T-helper 1 cell treated with Interleukin-12 subunit alpha and Interleukin-12 subunit beta and Interleukin-4 antibody, amounts not matched to agents 30 μg/mL and 1 μg/mL, for 36 hours (primary cell): Measurements from ENCODE around the gene RALGAPA1.
"Not testable (repeated sequence)": the region's sequence is repeated elsewhere in the genome, so short reads cannot be mapped to it uniquely, and the experiment has no call there.

Experiments
- H3K27ac Mint-ChIP-seq: one replicate; pipeline ENCODE4 v1.8.0; 2021; ENCODE audit warnings: mild to moderate bottlenecking, mixed read lengths
- H3K27me3 Mint-ChIP-seq: one replicate; pipeline ENCODE4 v1.8.0; 2021; ENCODE audit warnings: low read depth, mixed read lengths
- H3K36me3 Mint-ChIP-seq: one replicate; pipeline ENCODE4 v1.8.0; 2021; ENCODE audit warnings: low read depth, mixed read lengths
- H3K4me1 Mint-ChIP-seq: one replicate; pipeline ENCODE4 v1.8.0; 2021; ENCODE audit warnings: low read depth, mixed read lengths
- H3K4me3 Mint-ChIP-seq: one replicate; pipeline ENCODE4 v1.8.0; 2021; ENCODE audit warnings: mild to moderate bottlenecking, moderate library complexity, mixed read lengths
- H3K9me3 Mint-ChIP-seq: one replicate; pipeline ENCODE4 v1.8.0; 2021; ENCODE audit warnings: mixed read lengths

Gene RALGAPA1

GRCh38 chr14:35621996-35622395 lies 187.1 kb downstream of the RALGAPA1 start:
- H3K27ac Mint-ChIP-seq, H3K27me3 Mint-ChIP-seq, H3K4me1 Mint-ChIP-seq, H3K4me3 Mint-ChIP-seq: not testable (repeated sequence)
- H3K9me3 Mint-ChIP-seq, result peaks cover 16% of the 10 kb centered on the region
- H3K36me3 Mint-ChIP-seq, result peaks cover 39% of the 10 kb centered on the region

- H3K4me3 Mint-ChIP-seq, H3K27ac Mint-ChIP-seq, H3K27me3 Mint-ChIP-seq, H3K4me1 Mint-ChIP-seq: not testable (repeated sequence)
- peaks cover 43% of the 10 kb centered on the region for H3K36me3 Mint-ChIP-seq
- peaks cover 16% of the 10 kb centered on the region for H3K9me3 Mint-ChIP-seq
Observed at GRCh38 chr14:35619998-35620397, 189.1 kb downstream of the RALGAPA1 start.

GRCh38 chr14:35619461-35619860 lies 189.6 kb downstream of the RALGAPA1 start:
- H3K27ac Mint-ChIP-seq, H3K4me3 Mint-ChIP-seq, H3K4me1 Mint-ChIP-seq, H3K27me3 Mint-ChIP-seq: not testable (repeated sequence)
- Mint-ChIP-seq H3K36me3 (peaks cover 39% of the 10 kb centered on the region), H3K9me3 (peaks cover 16% of the 10 kb centered on the region)

GRCh38 chr14:35617500-35617899 lies 191.6 kb downstream of the RALGAPA1 start:
- H3K27me3 Mint-ChIP-seq, result no peaks in the 10 kb centered on the region
- H3K4me3 Mint-ChIP-seq, result no peak overlapping the region
- peaks cover 16% of the 10 kb centered on the region for H3K9me3 Mint-ChIP-seq
- H3K36me3 Mint-ChIP-seq, result peaks cover 33% of the 10 kb centered on the region
- no peaks in the 10 kb centered on the region for H3K4me1 Mint-ChIP-seq
- H3K27ac Mint-ChIP-seq, result no peak overlapping the region

- Mint-ChIP-seq H3K27me3 (no peaks in the 10 kb centered on the region), H3K4me3 (no peak overlapping the region), H3K27ac (no peak overlapping the region), H3K4me1 (no peaks in the 10 kb centered on the region), H3K36me3 (peaks cover 46% of the 10 kb centered on the region), H3K9me3 (peaks cover 11% of the 10 kb centered on the region)
Observed at GRCh38 chr14:35607380-35607779, 201.7 kb downstream of the RALGAPA1 start.

GRCh38 chr14:35600253-35600652 lies 208.8 kb downstream of the RALGAPA1 start:
- no peaks in the 10 kb centered on the region for H3K27me3 Mint-ChIP-seq
- H3K27ac Mint-ChIP-seq, result no peak overlapping the region
- peaks cover 40% of the 10 kb centered on the region for H3K36me3 Mint-ChIP-seq

GRCh38 chr14:35594616-35595015 lies 214.5 kb downstream of the RALGAPA1 start:
- H3K9me3 Mint-ChIP-seq, result peaks cover 3% of the 10 kb centered on the region

More at GRCh38 chr14:35600253-35600652, 208.8 kb downstream of the RALGAPA1 start:
- Mint-ChIP-seq H3K4me3 (no peak overlapping the region), H3K4me1 (no peaks in the 10 kb centered on the region), H3K9me3 (peaks cover 19% of the 10 kb centered on the region)

GRCh38 chr14:35587373-35587772 lies 221.7 kb downstream of the RALGAPA1 start:
- H3K4me3 Mint-ChIP-seq, H3K27me3 Mint-ChIP-seq, H3K27ac Mint-ChIP-seq, H3K4me1 Mint-ChIP-seq, H3K9me3 Mint-ChIP-seq: not testable (repeated sequence)
- H3K36me3 Mint-ChIP-seq, result peaks cover 29% of the 10 kb centered on the region

More at GRCh38 chr14:35594616-35595015, 214.5 kb downstream of the RALGAPA1 start:
- Mint-ChIP-seq H3K27me3 (no peaks in the 10 kb centered on the region), H3K36me3 (peaks cover 24% of the 10 kb centered on the region), H3K27ac (no peak overlapping the region), H3K4me1 (no peaks in the 10 kb centered on the region), H3K4me3 (no peak overlapping the region)

GRCh38 chr14:35578639-35579038 lies 230.5 kb downstream of the RALGAPA1 start:
- no peak overlapping the region for H3K4me3 Mint-ChIP-seq
- H3K27me3 Mint-ChIP-seq, result no peaks in the 10 kb centered on the region
- H3K27ac Mint-ChIP-seq, result no peak overlapping the region
- peaks cover 9% of the 10 kb centered on the region for H3K36me3 Mint-ChIP-seq
- H3K9me3 Mint-ChIP-seq, result no peaks in the 10 kb centered on the region
- no peaks in the 10 kb centered on the region for H3K4me1 Mint-ChIP-seq

GRCh38 chr14:35578135-35578534 lies 231.0 kb downstream of the RALGAPA1 start:
- Mint-ChIP-seq H3K27ac (no peak overlapping the region), H3K9me3 (no peaks in the 10 kb centered on the region), H3K36me3 (peaks cover 4% of the 10 kb centered on the region), H3K4me1 (no peaks in the 10 kb centered on the region), H3K4me3 (no peak overlapping the region), H3K27me3 (no peaks in the 10 kb centered on the region)

GRCh38 chr14:35576856-35577255 lies 232.2 kb downstream of the RALGAPA1 start:
- Mint-ChIP-seq H3K27me3 (no peaks in the 10 kb centered on the region), H3K27ac (no peak overlapping the region), H3K4me3 (no peak overlapping the region), H3K36me3 (no peaks in the 10 kb centered on the region), H3K4me1 (no peaks in the 10 kb centered on the region), H3K9me3 (no peaks in the 10 kb centered on the region)

- Mint-ChIP-seq H3K27me3 (no peaks in the 10 kb centered on the region), H3K9me3 (no peaks in the 10 kb centered on the region), H3K36me3 (no peaks in the 10 kb centered on the region), H3K27ac (no peak overlapping the region), H3K4me3 (no peak overlapping the region), H3K4me1 (no peaks in the 10 kb centered on the region)
Observed at GRCh38 chr14:35576260-35576659, 232.8 kb downstream of the RALGAPA1 start.

- peaks cover 3% of the 10 kb centered on the region for H3K36me3 Mint-ChIP-seq
- H3K27ac Mint-ChIP-seq, result no peak overlapping the region
- H3K9me3 Mint-ChIP-seq, result no peaks in the 10 kb centered on the region
- no peak overlapping the region for H3K4me3 Mint-ChIP-seq
- no peaks in the 10 kb centered on the region for H3K4me1 Mint-ChIP-seq
- H3K27me3 Mint-ChIP-seq, result no peaks in the 10 kb centered on the region
Observed at GRCh38 chr14:35573911-35574310, 235.2 kb downstream of the RALGAPA1 start.

- Mint-ChIP-seq H3K4me3 (no peak overlapping the region), H3K4me1 (no peaks in the 10 kb centered on the region), H3K27ac (no peak overlapping the region), H3K27me3 (no peaks in the 10 kb centered on the region), H3K36me3 (peaks cover 3% of the 10 kb centered on the region), H3K9me3 (no peaks in the 10 kb centered on the region)
Observed at GRCh38 chr14:35571598-35571997, 237.5 kb downstream of the RALGAPA1 start.

GRCh38 chr14:35565871-35566464 lies 243.1 kb downstream of the RALGAPA1 start:
- no peak overlapping the region for H3K4me3 Mint-ChIP-seq
- peaks cover 3% of the 10 kb centered on the region for H3K36me3 Mint-ChIP-seq
- no peaks in the 10 kb centered on the region for H3K27me3 Mint-ChIP-seq
- no peaks in the 10 kb centered on the region for H3K9me3 Mint-ChIP-seq
- no peak overlapping the region for H3K27ac Mint-ChIP-seq
- no peaks in the 10 kb centered on the region for H3K4me1 Mint-ChIP-seq

- H3K4me1 Mint-ChIP-seq, result no peaks in the 10 kb centered on the region
- no peak overlapping the region for H3K4me3 Mint-ChIP-seq
- no peaks in the 10 kb centered on the region for H3K36me3 Mint-ChIP-seq
- H3K9me3 Mint-ChIP-seq, result no peaks in the 10 kb centered on the region
- no peak overlapping the region for H3K27ac Mint-ChIP-seq
- H3K27me3 Mint-ChIP-seq, result no peaks in the 10 kb centered on the region
Observed at GRCh38 chr14:35558680-35559079, 250.4 kb downstream of the RALGAPA1 start.
